Kidney epithelial cell (primary cell): ENCODE results near the gene CENPF. TPM values are rescaled to one million over a fixed set of nuclear protein-coding genes. Genes with fewer than 3 reads are reported as not detected.

Experiments
- DNase-seq: peaks from one replicate; pipeline ENCODE4 v3.0.0-alpha.2; 2010; ENCODE audit warnings: low read depth
- H3K27me3 ChIP-seq: 2 replicates; pipeline ENCODE4 v1.6.0; 2011; ENCODE audit warnings: low read length; ENCODE audit not compliant: control insufficient read depth, insufficient read depth
- H3K36me3 ChIP-seq: 2 replicates; pipeline ENCODE4 v1.5.1; 2011; ENCODE audit warnings: low read length; ENCODE audit not compliant: control insufficient read depth, insufficient read depth
- H3K4me3 ChIP-seq: 2 replicates; pipeline ENCODE4 v1.5.1; 2011; ENCODE audit warnings: low read depth, mild to moderate bottlenecking, control low read depth, low read length
- CTCF ChIP-seq: IDR thresholded peaks from 2 replicates; pipeline ENCODE4 v1.5.1; 2011; ENCODE audit warnings: mild to moderate bottlenecking, moderate library complexity, low read length, control low read depth, inconsistent platforms; ENCODE audit not compliant: insufficient read depth, poor library complexity, severe bottlenecking
- total RNA-seq: library from RNA; depleted of rRNA; stranded (reverse); fragments of >200 nt; gene quantifications from 2 replicates; pipeline ENCODE4 v1.2.3, GENCODE V29; 2015

CENPF gene
- total RNA-seq, 1 donor from 2014 or later: 20.2 TPM

- no peak for TF ChIP-seq CTCF
Observed at GRCh38 chr1:214712737-214713136, 109.7 kb downstream of the CENPF start.

More at GRCh38 chr1:214712737-214713136, 109.7 kb downstream of the CENPF start:
- no peak overlapping the region for H3K4me3 ChIP-seq
- no peaks in the 10 kb centered on the region for H3K27me3 ChIP-seq
- no peaks in the 10 kb centered on the region for H3K36me3 ChIP-seq
- no peak for DNase-seq

Other genes starting within 250 kb of the CENPF start
- gene PTPN14, start 51.6 kb upstream of the CENPF start, total RNA-seq: 30.7 and 37.4 TPM in 2 replicates